HCT116 (cell line): ENCODE results near the gene ADGRL3. TPM values are rescaled to one million over a fixed set of nuclear protein-coding genes. Genes with fewer than 3 reads are reported as not detected.

ENCODE experiments used
- ATAC-seq: fragments of 200-7000 bp; cut with Tn5 transposase; 2 replicates; pipeline ENCODE4 v1.9.1; 2020; ENCODE audit warnings: mild to moderate bottlenecking, moderate library complexity
- BruUV-seq: library from RNA; stranded (reverse); fragments of 400-500 nt; replicated peaks from 2 replicates; lab custom pipeline; 2021; lab: Mats Ljungman, UMichigan
- CTCF ChIA-PET: fragments of 300-600 bp; sonication (Branson Sonifier 250); formaldehyde crosslinking; loops from one replicate; lab custom pipeline; 2021; ENCODE audit warnings: antibody characterized with exemption; lab: Charles Lee
- POLR2A ChIA-PET: fragments of 300-600, 350-600 bp; sonication (Branson Sonifier 250); formaldehyde crosslinking; loops from one replicate; lab custom pipeline; 2021; ENCODE audit warnings: antibody characterized with exemption; lab: Charles Lee
- RAD21 ChIA-PET, 2 experiments: fragments of 300-600 bp; sonication (Branson Sonifier 250); formaldehyde crosslinking; loops; one replicate each; lab custom pipeline; 2023; ENCODE audit warnings: low total read pairs in 2 of 2; ENCODE audit not compliant: uncharacterized antibody in 2 of 2, unreplicated experiment in 2 of 2, low non-redundant PET in 1 of 2; lab: Charles Lee
- DNase-seq: peaks from one replicate; pipeline ENCODE4 v3.0.0-alpha.2; 2010; ENCODE audit warnings: low read depth, low spot score
- H2AFZ ChIP-seq: fragments of 200-600 bp; shearing (Covaris generic), sonication (generic); 2 replicates; pipeline ENCODE4 v1.6.1; 2017; ENCODE audit warnings: low read depth, mixed run types, mixed read lengths, antibody characterized with exemption, low read length; ENCODE audit not compliant: poor library complexity, severe bottlenecking
- H3K27ac ChIP-seq: 2 replicates; pipeline ENCODE4 v1.5.1; 2012; ENCODE audit warnings: low read depth, low read length
- H3K27me3 ChIP-seq: fragments of 200-600 bp; sonication (generic); 2 replicates; pipeline ENCODE4 v1.6.1; 2016; ENCODE audit warnings: mixed run types, low read length, mixed read lengths; ENCODE audit not compliant: insufficient read depth
- H3K36me3 ChIP-seq, 2 experiments: fragments of 200-500 bp in 1 of 2; fragments of 200-600 bp in 1 of 2; sonication (Bioruptor generic) in 1 of 2; sonication (generic) in 1 of 2; 2 replicates each; pipeline versions ENCODE4 v1.5.1 to v1.6.1; 2014 to 2016; ENCODE audit warnings: low read length in 2 of 2, inconsistent platforms in 1 of 2, mixed read lengths in 1 of 2, mixed run types in 1 of 2; ENCODE audit not compliant: insufficient read depth in 2 of 2, control insufficient read depth in 1 of 2
- H3K4me1 ChIP-seq, 2 experiments: fragments of 200-600 bp in 1 of 2; sonication (generic) in 1 of 2; 2 replicates each; pipeline versions ENCODE4 v1.5.1 to v1.6.1; 2012 to 2017; ENCODE audit warnings: low read length in 2 of 2, inconsistent platforms in 1 of 2, mild to moderate bottlenecking in 1 of 2, mixed read lengths in 1 of 2, mixed run types in 1 of 2, moderate library complexity in 1 of 2; ENCODE audit not compliant: insufficient read depth in 2 of 2, control insufficient read depth in 1 of 2
- H3K4me2 ChIP-seq: fragments of 200-600 bp; sonication (generic); 2 replicates; pipeline ENCODE4 v1.6.1; 2017; ENCODE audit warnings: mixed run types, low read length, mixed read lengths
- H3K4me3 ChIP-seq, 2 experiments: fragments of 200-600 bp in 1 of 2; sonication (generic) in 1 of 2; replicated peaks in 1 of 2; 2 replicates each; pipeline ENCODE4 v1.5.1; 2011 to 2016; ENCODE audit warnings: low read length in 2 of 2, control low read depth in 1 of 2, low read depth in 1 of 2, mild to moderate bottlenecking in 1 of 2, mixed read lengths in 1 of 2, mixed run types in 1 of 2
- H3K79me2 ChIP-seq: fragments of 200-600 bp; sonication (generic); 2 replicates; pipeline ENCODE4 v1.6.1; 2017; ENCODE audit warnings: mild to moderate bottlenecking, mixed run types, low read length, moderate library complexity, mixed read lengths; ENCODE audit not compliant: insufficient read depth
- H3K9ac ChIP-seq: fragments of 200-600 bp; sonication (generic); 2 replicates; pipeline ENCODE4 v1.6.1; 2016; ENCODE audit warnings: low read length, mixed read lengths
- H3K9me2 ChIP-seq: fragments of 200-600 bp; sonication (generic), shearing (Covaris generic); 2 replicates; pipeline ENCODE4 v1.6.1; 2017; ENCODE audit warnings: mixed run types, mild to moderate bottlenecking, moderate library complexity; ENCODE audit not compliant: insufficient read depth
- H3K9me3 ChIP-seq, 2 experiments: fragments of 200-500 bp in 1 of 2; fragments of 200-600 bp in 1 of 2; sonication (Bioruptor generic) in 1 of 2; sonication (generic) in 1 of 2; 2 replicates each; pipeline ENCODE4 v1.6.1; 2014 to 2017; ENCODE audit warnings: low read length in 2 of 2, mixed read lengths in 2 of 2, inconsistent platforms in 1 of 2, low read depth in 1 of 2, mild to moderate bottlenecking in 1 of 2, mixed run types in 1 of 2, moderate library complexity in 1 of 2; ENCODE audit not compliant: control insufficient read depth in 1 of 2, insufficient read depth in 1 of 2
- H4K20me1 ChIP-seq: fragments of 200-600 bp; sonication (generic), shearing (Covaris generic); 2 replicates; pipeline ENCODE4 v1.6.1; 2017; ENCODE audit warnings: mixed run types, mild to moderate bottlenecking, moderate library complexity; ENCODE audit not compliant: insufficient read depth
- CBX3 ChIP-seq: IDR thresholded peaks from 2 replicates; pipeline ENCODE4 v1.6.1; 2012; ENCODE audit warnings: low read depth
- CEBPB ChIP-seq: IDR thresholded peaks from 2 replicates; pipeline ENCODE4 v1.6.1; 2012; ENCODE audit warnings: low read depth
- ELF1 ChIP-seq: IDR thresholded peaks from 2 replicates; pipeline ENCODE4 v1.6.1; 2012; ENCODE audit warnings: low read depth, borderline replicate concordance
- EZH2 ChIP-seq: fragments of 200-600 bp; sonication (generic); IDR thresholded peaks from 2 replicates; pipeline ENCODE4 v1.6.1; 2017; ENCODE audit warnings: antibody characterized with exemption, mixed run types
- EZH2phosphoT487 ChIP-seq: fragments of 200-600 bp; IDR thresholded peaks from 2 replicates; pipeline ENCODE4 v1.6.1; 2018; ENCODE audit warnings: antibody characterized with exemption, borderline replicate concordance
- JUND ChIP-seq: IDR thresholded peaks from 2 replicates; pipeline ENCODE4 v1.6.1; 2012
- POLR2AphosphoS5 ChIP-seq: IDR thresholded peaks from 2 replicates; pipeline ENCODE4 v1.6.1; 2011; ENCODE audit warnings: mild to moderate bottlenecking, low read depth, low read length, moderate library complexity
- SIN3A ChIP-seq: IDR thresholded peaks from 2 replicates; pipeline ENCODE4 v1.6.1; 2012; ENCODE audit warnings: low read depth
- SP1 ChIP-seq: IDR thresholded peaks from 2 replicates; pipeline ENCODE4 v1.6.1; 2012; ENCODE audit warnings: low read depth
- ZFX ChIP-seq: fragments of 450-650 bp; IDR thresholded peaks from 2 replicates; pipeline ENCODE4 v1.6.1; 2017
- ZNF274 ChIP-seq: fragments of 200-500 bp; sonication (Bioruptor generic); IDR thresholded peaks from 2 replicates; pipeline ENCODE4 v1.6.1; 2014; ENCODE audit warnings: mild to moderate bottlenecking, low read depth, low read length, inconsistent platforms
- intact Hi-C: fragments of 100-400 bp; cut with micrococcal nuclease; formaldehyde crosslinking; loops from 2 replicates; pipeline ENCODE4 v1.10.0; 2022
- total RNA-seq: library from RNA; stranded (reverse); gene quantifications from one replicate; pipeline ENCODE4 v1.2.1, GENCODE V29; 2021; ENCODE audit not compliant: unreplicated experiment
- TF ChIP-seq, protein P1 (sequence below): IDR thresholded peaks from 2 replicates; pipeline ENCODE4 v1.6.1; 2012
- TF ChIP-seq, protein P2 (sequence below): IDR thresholded peaks from 2 replicates; pipeline ENCODE4 v1.6.1; 2011; ENCODE audit warnings: mild to moderate bottlenecking, low read length, moderate library complexity; ENCODE audit not compliant: insufficient replicate concordance; ENCODE audit errors: extremely low read depth

Gene ADGRL3
- total RNA-seq, 1 experiment from 2014 or later: not detected

DNA sequence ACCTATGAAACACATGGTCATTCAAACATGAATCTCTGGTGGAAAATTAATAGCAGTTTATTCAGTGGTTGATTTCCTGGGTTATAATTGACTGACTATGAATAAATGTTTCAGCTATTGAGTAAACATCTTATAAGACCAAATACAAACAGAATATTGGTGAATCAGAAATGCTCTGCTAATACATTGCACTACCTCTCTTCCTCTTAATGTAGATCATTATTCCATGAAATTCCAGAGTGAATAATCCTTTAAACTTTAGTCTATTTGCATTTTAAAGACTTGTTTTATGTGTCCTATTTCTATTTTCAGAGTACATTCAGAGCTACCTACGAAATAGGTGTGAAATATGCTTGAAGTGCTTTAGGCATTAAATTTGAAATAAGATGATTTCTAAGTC, 715.4 kb downstream of the ADGRL3 start:
- ChIA-PET CTCF (no interaction called here), POLR2A (no interaction called here), RAD21 (no interaction called here)
- no peaks in the 10 kb centered on the region for H4K20me1 ChIP-seq
- H3K36me3 ChIP-seq: no peaks in the 10 kb centered on the region
- no TSS peak for BruUV-seq
- H3K9me2 ChIP-seq: no peaks in the 10 kb centered on the region
- no peak overlapping the region for H3K9ac ChIP-seq
- no peaks in the 10 kb centered on the region for H3K27me3 ChIP-seq
- no peaks in the 10 kb centered on the region for H3K4me1 ChIP-seq
- TF ChIP-seq ZFX: no peak
- TF ChIP-seq SIN3A: no peak
- no peak for TF ChIP-seq EZH2phosphoT487
- TF ChIP-seq ELF1: no peak
- intact Hi-C loops: no loop called here
- no peak overlapping the region for H3K4me3 ChIP-seq
- ATAC-seq (no peak), DNase-seq (no peak)
- no peak overlapping the region for H2AFZ ChIP-seq
- H3K4me2 ChIP-seq: no peak overlapping the region
- H3K9me3 ChIP-seq: peaks cover under 1 to 32% of the 10 kb centered on the region in 2 experiments; a peak in 2 of 4 replicates
- no peak overlapping the region for H3K27ac ChIP-seq
- no peaks in the 10 kb centered on the region for H3K79me2 ChIP-seq

DNA sequence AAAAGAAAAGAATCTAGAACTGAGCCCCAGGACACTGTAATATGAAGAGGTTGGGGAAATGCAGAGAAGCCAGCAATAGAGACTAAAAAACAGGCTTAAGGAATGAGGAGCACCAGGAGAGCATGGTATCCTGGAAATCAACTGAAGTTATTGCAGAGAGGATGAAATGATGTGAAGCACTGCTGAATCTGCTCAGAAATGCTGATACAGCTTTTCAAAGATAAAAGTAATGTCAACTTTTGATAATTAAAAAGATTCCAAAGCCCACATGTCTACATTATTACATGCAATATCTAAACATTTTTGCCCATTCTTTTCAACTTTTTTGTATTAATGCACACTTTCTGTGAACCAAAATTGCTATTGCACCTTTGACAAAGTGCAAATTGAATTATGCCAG, 718.4 kb downstream of the ADGRL3 start:
- ATAC-seq: no peak
- POLR2A ChIA-PET: no interaction called here
- H3K27ac ChIP-seq: no peak overlapping the region
- no peak overlapping the region for H3K4me2 ChIP-seq
- RAD21 ChIA-PET: no interaction called here
- BruUV-seq: no TSS peak
- H3K4me3 ChIP-seq: no peak overlapping the region
- no peaks in the 10 kb centered on the region for H3K36me3 ChIP-seq
- no peaks in the 10 kb centered on the region for H3K27me3 ChIP-seq
- H3K4me1 ChIP-seq: no peaks in the 10 kb centered on the region
- H3K79me2 ChIP-seq: no peaks in the 10 kb centered on the region
- no peak overlapping the region for H2AFZ ChIP-seq
- TF ChIP-seq EZH2phosphoT487 (no peak), POLR2AphosphoS5 (no peak), EZH2 (no peak), ZNF274 (no peak), SP1 (no peak), JUND (no peak), CBX3 (no peak), CEBPB (no peak)
- TF ChIP-seq, protein P1, sequence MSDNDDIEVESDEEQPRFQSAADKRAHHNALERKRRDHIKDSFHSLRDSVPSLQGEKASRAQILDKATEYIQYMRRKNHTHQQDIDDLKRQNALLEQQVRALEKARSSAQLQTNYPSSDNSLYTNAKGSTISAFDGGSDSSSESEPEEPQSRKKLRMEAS: no peak
- TF ChIP-seq, protein P2, sequence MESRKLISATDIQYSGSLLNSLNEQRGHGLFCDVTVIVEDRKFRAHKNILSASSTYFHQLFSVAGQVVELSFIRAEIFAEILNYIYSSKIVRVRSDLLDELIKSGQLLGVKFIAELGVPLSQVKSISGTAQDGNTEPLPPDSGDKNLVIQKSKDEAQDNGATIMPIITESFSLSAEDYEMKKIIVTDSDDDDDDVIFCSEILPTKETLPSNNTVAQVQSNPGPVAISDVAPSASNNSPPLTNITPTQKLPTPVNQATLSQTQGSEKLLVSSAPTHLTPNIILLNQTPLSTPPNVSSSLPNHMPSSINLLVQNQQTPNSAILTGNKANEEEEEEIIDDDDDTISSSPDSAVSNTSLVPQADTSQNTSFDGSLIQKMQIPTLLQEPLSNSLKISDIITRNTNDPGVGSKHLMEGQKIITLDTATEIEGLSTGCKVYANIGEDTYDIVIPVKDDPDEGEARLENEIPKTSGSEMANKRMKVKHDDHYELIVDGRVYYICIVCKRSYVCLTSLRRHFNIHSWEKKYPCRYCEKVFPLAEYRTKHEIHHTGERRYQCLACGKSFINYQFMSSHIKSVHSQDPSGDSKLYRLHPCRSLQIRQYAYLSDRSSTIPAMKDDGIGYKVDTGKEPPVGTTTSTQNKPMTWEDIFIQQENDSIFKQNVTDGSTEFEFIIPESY: no peak
- peaks cover 9 to 27% of the 10 kb centered on the region in 2 experiments; a peak in 2 of 4 replicates for H3K9me3 ChIP-seq
- DNase-seq: no peak
- H4K20me1 ChIP-seq: no peaks in the 10 kb centered on the region
- H3K9ac ChIP-seq: no peak overlapping the region
- H3K9me2 ChIP-seq: no peaks in the 10 kb centered on the region
- intact Hi-C loops: no loop called here
- CTCF ChIA-PET: no interaction called here
